Heart left ventricle (tissue), 16 donors: ENCODE results near the gene RYR3. TPM values are rescaled to one million over a fixed set of nuclear protein-coding genes. Genes with fewer than 3 reads are reported as not detected.

Experiments
- ATAC-seq, 4 donors: fragments of 200-7000 bp; cut with Tn5 transposase; one replicate each; pipeline ENCODE4 v1.9.1; 2020 to 2022; ENCODE audit warnings: moderate library complexity in 4 of 4, mild to moderate bottlenecking in 3 of 4, moderate number of reproducible peaks in 1 of 4
- DNase-seq, 5 donors: peaks; one replicate each; pipeline ENCODE4 v3.0.0-alpha.2; 2020
- H3K27ac ChIP-seq, 12 donors: fragments of 200-600 bp; sonication (generic) in 4 of 12; one replicate each; pipeline versions ENCODE4 v1.5.0 to v1.8.0; 2016 to 2022; ENCODE audit warnings: mild to moderate bottlenecking in 2 of 12
- H3K27me3 ChIP-seq, 9 donors: fragments of 200-600 bp; sonication (generic) in 2 of 9; one replicate each; pipeline versions ENCODE4 v1.5.1 to v1.8.0; 2016 to 2022; ENCODE audit warnings: mild to moderate bottlenecking in 3 of 9
- H3K36me3 ChIP-seq, 9 donors: fragments of 200-600 bp; sonication (generic) in 2 of 9; one replicate each; pipeline versions ENCODE4 v1.5.0 to v1.8.0; 2018 to 2022; ENCODE audit warnings: mild to moderate bottlenecking in 2 of 9
- H3K4me1 ChIP-seq, 12 donors: fragments of 200-600 bp; sonication (generic) in 4 of 12; one replicate each; pipeline versions ENCODE4 v1.5.0 to v1.8.0; 2016 to 2022; ENCODE audit warnings: mild to moderate bottlenecking in 3 of 12
- H3K4me3 ChIP-seq, 12 donors: fragments of 200-600 bp; sonication (generic) in 4 of 12; one replicate each; pipeline versions ENCODE4 v1.5.0 to v1.8.0; 2017 to 2022; ENCODE audit warnings: mild to moderate bottlenecking in 9 of 12, moderate library complexity in 4 of 12
- H3K9me3 ChIP-seq, 12 donors: fragments of 200-600 bp; sonication (generic) in 4 of 12; one replicate each; pipeline versions ENCODE4 v1.5.0 to v1.8.0; 2016 to 2022; ENCODE audit warnings: mild to moderate bottlenecking in 1 of 12
- CTCF ChIP-seq, 12 donors: fragments of 200-600 bp; sonication (generic) in 4 of 12; IDR thresholded peaks; one replicate each; pipeline versions ENCODE4 v1.5.0 to v1.8.0; 2018 to 2022; ENCODE audit warnings: antibody characterized with exemption in 12 of 12, mild to moderate bottlenecking in 5 of 12
- POLR2A ChIP-seq, 2 donors: fragments of 450-650 bp; IDR thresholded peaks; one replicate each; pipeline ENCODE4 v1.6.1; 2017; ENCODE audit warnings: antibody characterized with exemption in 2 of 2, mild to moderate bottlenecking in 2 of 2, moderate library complexity in 2 of 2
- WGBS, 4 donors: extraction: QIAGEN DNeasy Blood & Tissue Kit in 2 of 4; methylation state at CpG; one replicate each; pipeline versions ENCODE4 v1.1.5 to v1.1.7; 2013 to 2018; 5-methylcytosine and 5-hydroxymethylcytosine counted together
- intact Hi-C, 10 donors: fragments of 100-400 bp; cut with DNase I; formaldehyde crosslinking; loops; one replicate each; pipeline versions ENCODE4 v1.11.1 to v1.14.2; 2022
- polyA plus RNA-seq, 2 donors: library from polyadenylated mRNA; stranded (reverse); fragments of 200-250 nt; gene quantifications; one replicate each; pipeline ENCODE4 v1.2.3, GENCODE V29; 2013
- total RNA-seq, 9 donors: library from RNA; depleted of rRNA in 2 of 9; stranded (reverse); fragments of >200 nt in 2 of 9; fragmentation: NEBNext Ultra II Directional in 3 of 9; extraction: Animal tissue kit (Norgen Biotek cat#: 25700) in 3 of 9; gene quantifications; one replicate each; pipeline versions ENCODE4 v1.1.0 to v1.2.4, GENCODE V29; 2016 to 2023
- donor health status: ischemic (EF 13 %, LVEDD 7.1; RV severe dilation, severe dysfunction).
- donor health status: healthy with polysubstance abuse.
- donor health status: DM: no; HTN: yes; CAD: no.
- donor health status: DM: no; HTN: no; CAD: no.
- donor health status: ischemic (EF 25% LVEDD 6.9; RV normal size, moderate dysfunction).
- donor health status: ischemic (EF 25% LVEDD 5.7; RV mildly dilated, moderate dysfunction).
- donor health status: healthy.
- donor health status: DM: yes; HTN: yes; CAD: no.
- donor health status: ischemic (EF 35%, LVEDD 5.7; RV mildly dilated, moderate dysfunction).
- donor health status: nonischemic (EF 11% LVEDD 7.7; RV severe dilation, severe dysfunction).
- donor health status: DM: yes; HTN: yes; CAD: no.
- donor health status: PGD.
- donor health status: ischemic (EF 29% LVEDD 5.4; RV normal size, mild dysfunction).
- donor health status: nonischemic (EF 23%, LVEDD 6.1; RV moderate dilation, normal function).

RYR3 gene
- total and polyA plus RNA-seq, 11 donors = 0.01 to 0.35 (median 0.23) TPM; not detected in 2

GRCh38 chr15:33795070-33795469 is 484.3 kb downstream of the RYR3 start:
- DNase-seq (no peak), ATAC-seq (no peak)
- intact Hi-C loops = no loop called here
- Histone ChIP-seq H3K27ac (no peak overlapping the region), H3K4me3 (no peak overlapping the region), H3K4me1 (no peaks in the 10 kb centered on the region), H3K9me3 (no peaks in the 10 kb centered on the region), H3K27me3 (peaks cover 0 to 5% (median 0%) of the 10 kb centered on the region in 9 donors), H3K36me3 (no peaks in the 10 kb centered on the region)
- WGBS, 4 donors = 70 to 90% (median 75%) methylated on average over 3 of the region's 3 CpGs
- no peak for TF ChIP-seq POLR2A (IDR thresholded peaks at IDR 0.05)
- TF ChIP-seq CTCF (IDR thresholded peaks at IDR 0.05) = no peak

GRCh38 chr15:33797651-33798050 is 486.9 kb downstream of the RYR3 start:
- Histone ChIP-seq H3K27ac (no peak overlapping the region), H3K9me3 (no peaks in the 10 kb centered on the region), H3K4me1 (no peaks in the 10 kb centered on the region), H3K27me3 (peaks cover 0 to 5% (median 0%) of the 10 kb centered on the region in 9 donors), H3K4me3 (no peak overlapping the region), H3K36me3 (no peaks in the 10 kb centered on the region)
- no peak for ATAC-seq
- DNase-seq = no peak
- WGBS, 4 donors = 46 to 61% (median 56%) methylated on average over 2 of the region's 2 CpGs
- intact Hi-C loops = no loop called here
- TF ChIP-seq CTCF (IDR thresholded peaks at IDR 0.05) (no peak), POLR2A (IDR thresholded peaks at IDR 0.05) (no peak)

- H3K9me3 ChIP-seq = no peaks in the 10 kb centered on the region
- TF ChIP-seq CTCF (IDR thresholded peaks at IDR 0.05) (no peak), POLR2A (IDR thresholded peaks at IDR 0.05) (no peak)
- no peak for DNase-seq
- H3K4me3 ChIP-seq = no peak overlapping the region
- peaks cover 0 to 5% (median 0%) of the 10 kb centered on the region in 9 donors for H3K27me3 ChIP-seq
- no peaks in the 10 kb centered on the region for H3K4me1 ChIP-seq
- no peak for ATAC-seq
- no peak overlapping the region for H3K27ac ChIP-seq
- intact Hi-C loops = no loop called here
- 42 to 59% (median 55%) methylated on average over 2 of the region's 2 CpGs for WGBS, 4 donors
- H3K36me3 ChIP-seq = no peaks in the 10 kb centered on the region
Measured at GRCh38 chr15:33801954-33802353, 491.2 kb downstream of the RYR3 start.

- intact Hi-C loops = no loop called here
- Histone ChIP-seq H3K9me3 (no peaks in the 10 kb centered on the region), H3K27me3 (no peaks in the 10 kb centered on the region), H3K36me3 (no peaks in the 10 kb centered on the region), H3K4me1 (no peaks in the 10 kb centered on the region), H3K4me3 (no peak overlapping the region), H3K27ac (no peak overlapping the region)
- no peak for ATAC-seq
- TF ChIP-seq POLR2A (IDR thresholded peaks at IDR 0.05) = no peak
- no peak for TF ChIP-seq CTCF (IDR thresholded peaks at IDR 0.05)
- WGBS, 4 donors = 31 to 43% (median 39%) methylated on average over 5 of the region's 5 CpGs
- no peak for DNase-seq
Measured at GRCh38 chr15:33807665-33808064, 496.9 kb downstream of the RYR3 start.
